KMS-11 (cell line): ENCODE measurements around the gene BLOC1S4.

Source experiments
- H2AFZ ChIP-seq: fragments of 200-600 bp; sonication (generic); 2 replicates; pipeline ENCODE4 v1.6.1; 2016; ENCODE audit warnings: antibody characterized with exemption, mixed run types, low read depth
- H3K27ac ChIP-seq: fragments of 200-600 bp; sonication (generic); 2 replicates; pipeline ENCODE4 v1.6.1; 2016; ENCODE audit warnings: mild to moderate bottlenecking, mixed run types
- H3K27me3 ChIP-seq: fragments of 200-600 bp; sonication (generic); 2 replicates; pipeline ENCODE4 v1.6.1; 2017; ENCODE audit warnings: mild to moderate bottlenecking, low read depth, mixed run types, moderate library complexity; ENCODE audit not compliant: insufficient read depth
- H3K36me3 ChIP-seq: fragments of 200-600 bp; sonication (generic); 2 replicates; pipeline ENCODE4 v1.6.1; 2017; ENCODE audit warnings: mild to moderate bottlenecking, mixed run types; ENCODE audit not compliant: insufficient read depth
- H3K4me1 ChIP-seq: fragments of 200-600 bp; sonication (generic); 2 replicates; pipeline ENCODE4 v1.6.1; 2016; ENCODE audit warnings: mild to moderate bottlenecking, low read depth, mixed run types; ENCODE audit not compliant: poor library complexity, severe bottlenecking
- H3K4me2 ChIP-seq: fragments of 200-600 bp; sonication (generic); 2 replicates; pipeline ENCODE4 v1.7.0; 2016; ENCODE audit warnings: mild to moderate bottlenecking, mixed run types
- H3K4me3 ChIP-seq: fragments of 200-600 bp; sonication (generic); IDR thresholded peaks from 2 replicates; pipeline ENCODE4 v1.6.1; 2017; ENCODE audit warnings: low read depth, low read length, mixed read lengths; ENCODE audit not compliant: insufficient read depth
- H3K79me2 ChIP-seq: fragments of 200-600 bp; sonication (generic); 2 replicates; pipeline ENCODE4 v1.6.1; 2016; ENCODE audit warnings: low read depth, mixed run types; ENCODE audit not compliant: insufficient read depth
- H3K9ac ChIP-seq: fragments of 200-600 bp; sonication (generic); 2 replicates; pipeline ENCODE4 v1.6.1; 2016; ENCODE audit warnings: mild to moderate bottlenecking, mixed run types
- H4K20me1 ChIP-seq: fragments of 200-600 bp; sonication (generic); 2 replicates; pipeline ENCODE4 v1.6.1; 2016; ENCODE audit warnings: mild to moderate bottlenecking, mixed run types; ENCODE audit not compliant: insufficient read depth
- CTCF ChIP-seq: fragments of 200-600 bp; sonication (generic); conservative IDR thresholded peaks from 2 replicates; pipeline ENCODE4 v1.6.1; 2017; ENCODE audit warnings: low read depth, mild to moderate bottlenecking, antibody characterized with exemption, low read length, moderate library complexity, mixed read lengths

The BLOC1S4 gene

GRCh38 chr4:6751611-6752485, 35.9 kb downstream of the BLOC1S4 start:
- Histone ChIP-seq H3K4me1 (peaks cover 15% of the 10 kb centered on the region), H3K9ac (no peak overlapping the region), H2AFZ (no peak overlapping the region), H4K20me1 (no peaks in the 10 kb centered on the region), H3K27me3 (no peaks in the 10 kb centered on the region), H3K36me3 (no peaks in the 10 kb centered on the region), H3K79me2 (no peaks in the 10 kb centered on the region), H3K4me3 (no peak overlapping the region), H3K4me2 (no peak overlapping the region), H3K27ac (no peak overlapping the region)
- no peak for TF ChIP-seq CTCF

GRCh38 chr4:6752486-6752829, 36.5 kb downstream of the BLOC1S4 start:
- Histone ChIP-seq H3K9ac (no peak overlapping the region), H2AFZ (no peak overlapping the region), H3K36me3 (no peaks in the 10 kb centered on the region), H3K27me3 (no peaks in the 10 kb centered on the region), H4K20me1 (no peaks in the 10 kb centered on the region), H3K79me2 (no peaks in the 10 kb centered on the region), H3K4me2 (no peak overlapping the region; the same call in 1 of the 2 replicates), H3K4me3 (no peak overlapping the region), H3K4me1 (peaks cover 15% of the 10 kb centered on the region), H3K27ac (no peak overlapping the region)
- no peak for TF ChIP-seq CTCF

- peak overlapping the region; percentile 14; the same call in 1 of the 2 replicates for H3K27ac ChIP-seq
- no peaks in the 10 kb centered on the region for H3K36me3 ChIP-seq
- H2AFZ ChIP-seq, result peak overlapping the region; percentile 33; the same call in 1 of the 2 replicates
- peaks cover 15% of the 10 kb centered on the region for H3K4me1 ChIP-seq
- peak overlapping the region; percentile 30; the same call in 1 of the 2 replicates for H3K9ac ChIP-seq
- no peak overlapping the region for H3K4me3 ChIP-seq
- no peaks in the 10 kb centered on the region for H3K79me2 ChIP-seq
- no peaks in the 10 kb centered on the region for H3K27me3 ChIP-seq
- H4K20me1 ChIP-seq, result no peaks in the 10 kb centered on the region
- peak overlapping the region; percentile 8 for H3K4me2 ChIP-seq
- TF ChIP-seq CTCF, result no peak
Observed at GRCh38 chr4:6753103-6753560, 37.2 kb downstream of the BLOC1S4 start.

GRCh38 chr4:6753891-6754290, 37.9 kb downstream of the BLOC1S4 start:
- H3K79me2 ChIP-seq, result no peaks in the 10 kb centered on the region
- no peak overlapping the region for H2AFZ ChIP-seq
- H3K36me3 ChIP-seq, result no peaks in the 10 kb centered on the region
- H3K27me3 ChIP-seq, result no peaks in the 10 kb centered on the region
- no peak overlapping the region for H3K27ac ChIP-seq
- peak overlapping the region; percentile 8; the same call in 1 of the 2 replicates for H3K4me2 ChIP-seq
- H3K4me3 ChIP-seq, result no peak overlapping the region
- H3K9ac ChIP-seq, result no peak overlapping the region
- no peak for TF ChIP-seq CTCF
- peaks cover 15% of the 10 kb centered on the region for H3K4me1 ChIP-seq
- no peaks in the 10 kb centered on the region for H4K20me1 ChIP-seq
